ENCODE data around the gene NAA16. TPM values are rescaled to one million over a fixed set of nuclear protein-coding genes. Genes with fewer than 3 reads are reported as not detected.

NAA16 gene
- total and polyA plus RNA-seq, 2 of the 4 experiments (the other 2 are of a cell fraction) = 6.6 to 8.8 TPM

GRCh38 chr13:41377446-41377845 lies 66.4 kb downstream of the NAA16 start:
- in situ Hi-C loops (cut with MboI; ENCODE audit: low sequenced_read_pairs) (no loop called here), dilution Hi-C loops (cut with HindIII; ENCODE audit: low sequenced_read_pairs, unreplicated experiment) (no loop called here), intact Hi-C loops (cut with micrococcal nuclease) (no loop called here)
- Histone ChIP-seq H3K9ac (ENCODE audit: low read depth, low read length) (no peak overlapping the region), H3K4me3 (ENCODE audit: insufficient read depth, low read depth, low read length) (no peak overlapping the region), H3K18ac (ENCODE audit: low read depth, low read length) (no peak overlapping the region), H3K14ac (replicated peaks; ENCODE audit: low read depth, low read length) (no peak overlapping the region), H2BK5ac (ENCODE audit: low read depth, low read length, poor library complexity, severe bottlenecking) (no peak overlapping the region), H3K23ac (ENCODE audit: low read depth, low read length) (no peak overlapping the region), H3K4ac (ENCODE audit: low read depth, low read length) (no peak overlapping the region), H4K91ac (ENCODE audit: insufficient read depth, low read depth, low read length) (no peak overlapping the region), H3K9me3 (ENCODE audit: control insufficient read depth, insufficient read depth, low read length) (no peaks in the 10 kb centered on the region), H4K5ac (ENCODE audit: low read depth, low read length) (no peak overlapping the region), H3K9me1 (ENCODE audit: insufficient read depth, low read length) (no peaks in the 10 kb centered on the region), H4K8ac (ENCODE audit: low read depth in 2 of 2, low read length in 2 of 2) (no peak overlapping the region), H3K27ac (ENCODE audit: insufficient read depth, low read length) (no peak overlapping the region), H3K56ac (ENCODE audit: extremely low read depth, insufficient read depth, low read length) (no peak overlapping the region), H2AFZ (replicated peaks; ENCODE audit: low read length, poor library complexity) (no peak overlapping the region), H2BK20ac (ENCODE audit: low read depth, low read length) (no peak overlapping the region), H3K4me2 (ENCODE audit: low read depth, low read length) (no peak overlapping the region), H3K4me1 (ENCODE audit: control insufficient read depth, insufficient read depth, low read length) (no peaks in the 10 kb centered on the region), H2BK15ac (ENCODE audit: low read depth, low read length) (no peak overlapping the region), H2BK120ac (ENCODE audit: low read depth, low read length) (no peak overlapping the region), H2AK5ac (ENCODE audit: low read depth, low read length) (no peak overlapping the region), H3K36me3 (ENCODE audit: control insufficient read depth, insufficient read depth, low read length) (peaks cover 9% of the 10 kb centered on the region), H3K27me3 (ENCODE audit: control insufficient read depth, insufficient read depth, low read length) (no peaks in the 10 kb centered on the region), H4K20me1 (ENCODE audit: insufficient read depth, low read length) (no peaks in the 10 kb centered on the region), H2AK9ac (replicated peaks; ENCODE audit: low read depth, low read length, poor library complexity) (no peak overlapping the region), H3K79me1 (ENCODE audit: low read depth in 1 of 2, low read length in 2 of 2) (no peaks in the 10 kb centered on the region)
- BruUV-seq (replicated peaks) = no TSS peak
- no peak for TF ChIP-seq CHD1 (IDR thresholded peaks at IDR 0.05; ENCODE audit: low read depth, low read length)
- no peak for TF ChIP-seq CEBPB (IDR thresholded peaks at IDR 0.05; ENCODE audit: low read depth, low read length)
- no peak for TF ChIP-seq BHLHE40 (IDR thresholded peaks at IDR 0.05; ENCODE audit: low read depth, low read length)
- no peak for TF ChIP-seq ELK1 (IDR thresholded peaks at IDR 0.05; ENCODE audit: borderline replicate concordance, low read depth, low read length)
- no peak for TF ChIP-seq MXI1 (IDR thresholded peaks at IDR 0.05; ENCODE audit: borderline replicate concordance, low read depth, low read length)
- no peak for TF ChIP-seq POLR2A (IDR thresholded peaks at IDR 0.05; ENCODE audit: low read depth, low read length)
- TF ChIP-seq SMC3 (IDR thresholded peaks at IDR 0.05; ENCODE audit: low read depth, low read length) = no peak
- TF ChIP-seq USF2 (IDR thresholded peaks at IDR 0.05; ENCODE audit: low read depth, low read length) = no peak
- CTCF ChIA-PET = interaction anchor here (1.0 kb wide), 1 partner anchor 8 kb away, joined by 4 read pairs; no protein-coding TSS in a partner anchor
- DNase-seq (no peak), ATAC-seq (ENCODE audit: low read depth) (no peak)
- WGBS, 2 experiments (ENCODE audit: extremely low coverage in 2 of 2, insufficient read length in 1 of 2) = no CpG with 5 or more reads among the region's 5 CpGs
- POLR2A ChIA-PET (ENCODE audit: unreplicated experiment) = no interaction called here

Measured in IMR-90 (cell line).